Keratinocyte (primary cell): ENCODE results near the gene CRYL1. TPM values are rescaled to one million over a fixed set of nuclear protein-coding genes. Genes with fewer than 3 reads are reported as not detected.

Source experiments
- DNase-seq: peaks from one replicate; pipeline ENCODE4 v3.0.0-alpha.2; 2011; ENCODE audit warnings: low read depth, missing footprints, low spot score
- FAIRE-seq: peaks from 2 replicates; lab custom pipeline; 2011; peaks lifted over from hg19 to GRCh38; lab: Jason Lieb, UNC
- H2AFZ ChIP-seq: 2 replicates; pipeline ENCODE4 v1.6.0; 2012; ENCODE audit warnings: low read length, control low read depth, inconsistent platforms; ENCODE audit not compliant: control insufficient read depth
- H3K27ac ChIP-seq: 2 replicates; pipeline ENCODE4 v1.5.1; 2011; ENCODE audit warnings: low read length; ENCODE audit not compliant: control insufficient read depth, insufficient read depth
- H3K27me3 ChIP-seq: 3 replicates; pipeline ENCODE4 v1.6.0; 2011; ENCODE audit warnings: low read length; ENCODE audit not compliant: control insufficient read depth, insufficient read depth; ENCODE audit errors: extremely low read depth
- H3K36me3 ChIP-seq, 2 experiments: 2 replicates in 1 of 2; 3 replicates in 1 of 2; pipeline ENCODE4 v1.5.1; 2011; ENCODE audit warnings: low read length in 2 of 2, mild to moderate bottlenecking in 1 of 2; ENCODE audit not compliant: control insufficient read depth in 2 of 2, insufficient read depth in 2 of 2; ENCODE audit errors: extremely low read depth in 1 of 2
- H3K4me1 ChIP-seq: 3 replicates; pipeline ENCODE4 v1.5.1; 2011; ENCODE audit warnings: low read length; ENCODE audit not compliant: control insufficient read depth, insufficient read depth; ENCODE audit errors: extremely low read depth
- H3K4me2 ChIP-seq: 3 replicates; pipeline ENCODE4 v1.6.0; 2011; ENCODE audit warnings: low read depth, low read length; ENCODE audit not compliant: control insufficient read depth, insufficient read depth; ENCODE audit errors: extremely low read depth
- H3K4me3 ChIP-seq, 3 experiments: fragments of 200-600 bp in 1 of 3; sonication (generic) in 1 of 3; 2 replicates in 2 of 3; 3 replicates in 1 of 3; pipeline ENCODE4 v1.5.1; 2011 to 2016; ENCODE audit warnings: low read length in 3 of 3, mild to moderate bottlenecking in 3 of 3, control low read depth in 2 of 3, inconsistent platforms in 1 of 3, low read depth in 1 of 3, mixed read lengths in 1 of 3, mixed run types in 1 of 3, moderate library complexity in 1 of 3; ENCODE audit not compliant: control insufficient read depth in 2 of 3, insufficient read depth in 2 of 3; ENCODE audit errors: extremely low read depth in 1 of 3
- H3K79me2 ChIP-seq: 2 replicates; pipeline ENCODE4 v1.6.0; 2012; ENCODE audit warnings: low read length; ENCODE audit not compliant: control insufficient read depth, insufficient read depth
- H3K9ac ChIP-seq: 3 replicates; pipeline ENCODE4 v1.6.0; 2011; ENCODE audit warnings: low read length; ENCODE audit not compliant: control insufficient read depth, insufficient read depth; ENCODE audit errors: extremely low read depth
- H3K9me1 ChIP-seq: 3 replicates; pipeline ENCODE4 v1.6.0; 2011; ENCODE audit warnings: low read length; ENCODE audit not compliant: control insufficient read depth, insufficient read depth; ENCODE audit errors: extremely low read depth
- H3K9me3 ChIP-seq: 2 replicates; pipeline ENCODE4 v1.5.1; 2012; ENCODE audit warnings: low read depth, low read length; ENCODE audit not compliant: control insufficient read depth
- H4K20me1 ChIP-seq: 3 replicates; pipeline ENCODE4 v1.6.0; 2011; ENCODE audit warnings: low read length; ENCODE audit not compliant: control insufficient read depth, insufficient read depth; ENCODE audit errors: extremely low read depth
- EZH2 ChIP-seq: IDR thresholded peaks from one replicate; pipeline ENCODE4 v1.6.1; 2012; ENCODE audit warnings: inconsistent platforms, mild to moderate bottlenecking, low read length, moderate library complexity
- dilution Hi-C: fragments of 300-500 bp; cut with MboI; formaldehyde crosslinking; loops from one replicate; pipeline ENCODE4 v1.7.0; 2020; ENCODE audit warnings: low sequenced_read_pairs; ENCODE audit not compliant: extremely low pct_ligation_motif_present
- polyA plus RNA-seq, 5 experiments: library from polyadenylated mRNA; depleted of rRNA in 3 of 5; stranded (reverse) in 3 of 5; stranded (forward) in 1 of 5; unstranded in 1 of 5; fragments of >200 nt; gene quantifications; 1 replicate in 1 of 5; 2 replicates in 3 of 5; 3 replicates in 1 of 5; pipeline versions ENCODE4 v1.2.1 to v1.2.3, GENCODE V29; 2011 to 2012; ENCODE audit warnings: missing spikeins in 2 of 5, low read depth in 1 of 5, low replicate concordance in 1 of 5
- TF ChIP-seq, protein P1 (sequence below), 3 experiments: IDR thresholded peaks in 1 of 3; conservative IDR thresholded peaks in 1 of 3; optimal IDR thresholded peaks in 1 of 3; 2 replicates in 2 of 3; 3 replicates in 1 of 3; pipeline versions ENCODE3 to v1.5.1; 2011; ENCODE audit warnings: low read length in 3 of 3, mild to moderate bottlenecking in 3 of 3, moderate library complexity in 2 of 3, control low read depth in 1 of 3, inconsistent platforms in 1 of 3; ENCODE audit not compliant: insufficient read depth in 2 of 3; ENCODE audit errors: extremely low read depth in 1 of 3

The CRYL1 gene
- polyA plus RNA-seq, 1 donor (not counting 4 experiments of a cell fraction or from before 2014, with no cell fraction given) = 27.2 TPM

DNA sequence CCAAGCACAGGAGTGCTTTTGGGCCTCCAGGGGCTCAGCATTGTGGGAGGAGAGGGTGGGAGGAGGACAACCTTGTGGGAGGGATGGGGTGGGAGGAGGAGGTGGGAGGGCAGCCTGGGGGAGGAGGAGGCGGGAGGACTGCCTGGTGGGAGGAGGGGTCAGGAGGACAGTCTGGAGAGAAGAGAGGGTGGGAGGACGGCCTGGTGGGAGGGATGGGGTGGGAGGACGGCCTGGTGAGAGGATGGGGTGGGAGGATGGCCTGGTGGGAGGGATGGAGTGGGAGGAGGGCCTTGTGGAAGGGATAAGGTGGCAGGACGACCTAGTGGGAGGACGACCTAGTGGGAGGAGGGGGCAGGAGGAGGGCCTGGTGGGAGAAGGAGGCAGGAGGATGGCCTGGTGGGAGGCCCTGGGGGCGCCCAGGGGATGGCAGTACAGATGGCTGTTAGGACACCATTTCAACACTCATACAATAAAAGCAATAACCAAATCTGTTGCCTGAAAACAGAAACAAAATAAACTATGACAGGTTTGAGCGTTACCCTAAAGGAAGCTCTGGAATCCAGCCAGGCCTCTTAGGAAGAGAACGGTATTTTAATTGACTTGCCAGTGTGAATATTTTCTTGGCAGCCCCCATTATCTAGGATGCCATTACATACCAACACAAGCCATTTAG lies 63.7 kb downstream of the CRYL1 start:
- TF ChIP-seq, protein P1, sequence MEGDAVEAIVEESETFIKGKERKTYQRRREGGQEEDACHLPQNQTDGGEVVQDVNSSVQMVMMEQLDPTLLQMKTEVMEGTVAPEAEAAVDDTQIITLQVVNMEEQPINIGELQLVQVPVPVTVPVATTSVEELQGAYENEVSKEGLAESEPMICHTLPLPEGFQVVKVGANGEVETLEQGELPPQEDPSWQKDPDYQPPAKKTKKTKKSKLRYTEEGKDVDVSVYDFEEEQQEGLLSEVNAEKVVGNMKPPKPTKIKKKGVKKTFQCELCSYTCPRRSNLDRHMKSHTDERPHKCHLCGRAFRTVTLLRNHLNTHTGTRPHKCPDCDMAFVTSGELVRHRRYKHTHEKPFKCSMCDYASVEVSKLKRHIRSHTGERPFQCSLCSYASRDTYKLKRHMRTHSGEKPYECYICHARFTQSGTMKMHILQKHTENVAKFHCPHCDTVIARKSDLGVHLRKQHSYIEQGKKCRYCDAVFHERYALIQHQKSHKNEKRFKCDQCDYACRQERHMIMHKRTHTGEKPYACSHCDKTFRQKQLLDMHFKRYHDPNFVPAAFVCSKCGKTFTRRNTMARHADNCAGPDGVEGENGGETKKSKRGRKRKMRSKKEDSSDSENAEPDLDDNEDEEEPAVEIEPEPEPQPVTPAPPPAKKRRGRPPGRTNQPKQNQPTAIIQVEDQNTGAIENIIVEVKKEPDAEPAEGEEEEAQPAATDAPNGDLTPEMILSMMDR (optimal IDR thresholded peaks at IDR 0.05 in 1 of 3, IDR thresholded peaks at IDR 0.05 in 1 of 3, conservative IDR thresholded peaks at IDR 0.05 in 1 of 3; ENCODE audit: extremely low read depth in 1 of 3, insufficient read depth in 2 of 3, low read length in 3 of 3) = no peak
- TF ChIP-seq EZH2 = no peak
- no peak overlapping the region for H3K4me2 ChIP-seq
- H2AFZ ChIP-seq = peak overlapping the region; percentile 53

DNA sequence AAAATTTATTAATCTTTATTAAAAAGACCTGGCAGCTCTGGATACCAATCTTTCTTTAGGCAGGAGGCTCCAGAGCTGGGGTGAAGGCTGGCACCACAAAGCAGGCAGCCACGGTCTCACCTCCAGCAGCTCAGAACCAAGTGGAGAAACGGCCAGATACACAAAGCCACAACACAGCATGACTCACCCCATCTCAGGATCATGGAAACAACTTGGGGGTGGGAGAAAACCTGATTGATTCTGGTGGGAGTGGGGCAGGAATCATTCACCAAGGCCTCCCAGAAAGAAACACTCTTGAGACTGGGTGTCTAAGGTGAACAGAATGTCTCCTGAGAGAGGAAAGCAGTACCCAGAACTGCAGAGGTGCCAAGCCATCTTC lies 64.2 kb downstream of the CRYL1 start:
- Histone ChIP-seq H3K27ac (no peak overlapping the region), H4K20me1 (no peaks in the 10 kb centered on the region), H3K9ac (no peak overlapping the region), H3K36me3 (no peaks in the 10 kb centered on the region), H2AFZ (peak overlapping the region; percentile 53), H3K27me3 (no peaks in the 10 kb centered on the region), H3K4me3 (no peak overlapping the region), H3K4me1 (peaks cover 28% of the 10 kb centered on the region), H3K4me2 (peak overlapping the region; percentile 37), H3K79me2 (no peaks in the 10 kb centered on the region), H3K9me3 (no peaks in the 10 kb centered on the region), H3K9me1 (no peaks in the 10 kb centered on the region)
- FAIRE-seq (peak; percentile 20), DNase-seq (no peak)
- dilution Hi-C loops = no loop called here
- TF ChIP-seq, protein P1 (optimal IDR thresholded peaks at IDR 0.05 in 1 of 3, IDR thresholded peaks at IDR 0.05 in 1 of 3, conservative IDR thresholded peaks at IDR 0.05 in 1 of 3; ENCODE audit: extremely low read depth in 1 of 3, insufficient read depth in 2 of 3, low read length in 3 of 3) = no peak
- TF ChIP-seq EZH2 = no peak

More for the DNA sequence above, 63.7 kb downstream of the CRYL1 start:
- H3K79me2 ChIP-seq = no peaks in the 10 kb centered on the region
- H3K27me3 ChIP-seq = no peaks in the 10 kb centered on the region
- FAIRE-seq (no peak), DNase-seq (no peak)
- dilution Hi-C loops = no loop called here
- no peak overlapping the region for H3K4me3 ChIP-seq
- H4K20me1 ChIP-seq = no peaks in the 10 kb centered on the region
- H3K4me1 ChIP-seq = peaks cover 26% of the 10 kb centered on the region
- no peak overlapping the region for H3K27ac ChIP-seq
- H3K36me3 ChIP-seq = no peaks in the 10 kb centered on the region
- H3K9ac ChIP-seq = no peak overlapping the region
- no peaks in the 10 kb centered on the region for H3K9me1 ChIP-seq
- no peaks in the 10 kb centered on the region for H3K9me3 ChIP-seq
